HCT116 (cell line): ENCODE data around the gene PRRT1B. TPM values are rescaled to one million over a fixed set of nuclear protein-coding genes. Genes with fewer than 3 reads are reported as not detected.

Experiments used
- ATAC-seq: fragments of 200-7000 bp; cut with Tn5 transposase; 2 replicates; pipeline ENCODE4 v1.9.1; 2020; ENCODE audit warnings: mild to moderate bottlenecking, moderate library complexity
- BruUV-seq: library from RNA; stranded (reverse); fragments of 400-500 nt; replicated peaks from 2 replicates; lab custom pipeline; 2021; lab: Mats Ljungman, UMichigan
- CTCF ChIA-PET: fragments of 300-600 bp; sonication (Branson Sonifier 250); formaldehyde crosslinking; loops from one replicate; lab custom pipeline; 2021; ENCODE audit warnings: antibody characterized with exemption; lab: Charles Lee
- POLR2A ChIA-PET: fragments of 300-600, 350-600 bp; sonication (Branson Sonifier 250); formaldehyde crosslinking; loops from one replicate; lab custom pipeline; 2021; ENCODE audit warnings: antibody characterized with exemption; lab: Charles Lee
- RAD21 ChIA-PET, 2 experiments: fragments of 300-600 bp; sonication (Branson Sonifier 250); formaldehyde crosslinking; loops; one replicate each; lab custom pipeline; 2023; ENCODE audit warnings: low total read pairs in 2 of 2; ENCODE audit not compliant: uncharacterized antibody in 2 of 2, unreplicated experiment in 2 of 2, low non-redundant PET in 1 of 2; lab: Charles Lee
- DNase-seq: peaks from one replicate; pipeline ENCODE4 v3.0.0-alpha.2; 2010; ENCODE audit warnings: low read depth, low spot score
- H2AFZ ChIP-seq: fragments of 200-600 bp; shearing (Covaris generic), sonication (generic); 2 replicates; pipeline ENCODE4 v1.6.1; 2017; ENCODE audit warnings: low read depth, mixed run types, mixed read lengths, antibody characterized with exemption, low read length; ENCODE audit not compliant: poor library complexity, severe bottlenecking
- H3K27ac ChIP-seq: 2 replicates; pipeline ENCODE4 v1.5.1; 2012; ENCODE audit warnings: low read depth, low read length
- H3K27me3 ChIP-seq: fragments of 200-600 bp; sonication (generic); 2 replicates; pipeline ENCODE4 v1.6.1; 2016; ENCODE audit warnings: mixed run types, low read length, mixed read lengths; ENCODE audit not compliant: insufficient read depth
- H3K36me3 ChIP-seq, 2 experiments: fragments of 200-500 bp in 1 of 2; fragments of 200-600 bp in 1 of 2; sonication (Bioruptor generic) in 1 of 2; sonication (generic) in 1 of 2; 2 replicates each; pipeline versions ENCODE4 v1.5.1 to v1.6.1; 2014 to 2016; ENCODE audit warnings: low read length in 2 of 2, inconsistent platforms in 1 of 2, mixed read lengths in 1 of 2, mixed run types in 1 of 2; ENCODE audit not compliant: insufficient read depth in 2 of 2, control insufficient read depth in 1 of 2
- H3K4me1 ChIP-seq, 2 experiments: fragments of 200-600 bp in 1 of 2; sonication (generic) in 1 of 2; 2 replicates each; pipeline versions ENCODE4 v1.5.1 to v1.6.1; 2012 to 2017; ENCODE audit warnings: low read length in 2 of 2, inconsistent platforms in 1 of 2, mild to moderate bottlenecking in 1 of 2, mixed read lengths in 1 of 2, mixed run types in 1 of 2, moderate library complexity in 1 of 2; ENCODE audit not compliant: insufficient read depth in 2 of 2, control insufficient read depth in 1 of 2
- H3K4me2 ChIP-seq: fragments of 200-600 bp; sonication (generic); 2 replicates; pipeline ENCODE4 v1.6.1; 2017; ENCODE audit warnings: mixed run types, low read length, mixed read lengths
- H3K4me3 ChIP-seq, 2 experiments: fragments of 200-600 bp in 1 of 2; sonication (generic) in 1 of 2; replicated peaks in 1 of 2; 2 replicates each; pipeline ENCODE4 v1.5.1; 2011 to 2016; ENCODE audit warnings: low read length in 2 of 2, control low read depth in 1 of 2, low read depth in 1 of 2, mild to moderate bottlenecking in 1 of 2, mixed read lengths in 1 of 2, mixed run types in 1 of 2
- H3K79me2 ChIP-seq: fragments of 200-600 bp; sonication (generic); 2 replicates; pipeline ENCODE4 v1.6.1; 2017; ENCODE audit warnings: mild to moderate bottlenecking, mixed run types, low read length, moderate library complexity, mixed read lengths; ENCODE audit not compliant: insufficient read depth
- H3K9ac ChIP-seq: fragments of 200-600 bp; sonication (generic); 2 replicates; pipeline ENCODE4 v1.6.1; 2016; ENCODE audit warnings: low read length, mixed read lengths
- H3K9me2 ChIP-seq: fragments of 200-600 bp; sonication (generic), shearing (Covaris generic); 2 replicates; pipeline ENCODE4 v1.6.1; 2017; ENCODE audit warnings: mixed run types, mild to moderate bottlenecking, moderate library complexity; ENCODE audit not compliant: insufficient read depth
- H3K9me3 ChIP-seq, 2 experiments: fragments of 200-500 bp in 1 of 2; fragments of 200-600 bp in 1 of 2; sonication (Bioruptor generic) in 1 of 2; sonication (generic) in 1 of 2; 2 replicates each; pipeline ENCODE4 v1.6.1; 2014 to 2017; ENCODE audit warnings: low read length in 2 of 2, mixed read lengths in 2 of 2, inconsistent platforms in 1 of 2, low read depth in 1 of 2, mild to moderate bottlenecking in 1 of 2, mixed run types in 1 of 2, moderate library complexity in 1 of 2; ENCODE audit not compliant: control insufficient read depth in 1 of 2, insufficient read depth in 1 of 2
- H4K20me1 ChIP-seq: fragments of 200-600 bp; sonication (generic), shearing (Covaris generic); 2 replicates; pipeline ENCODE4 v1.6.1; 2017; ENCODE audit warnings: mixed run types, mild to moderate bottlenecking, moderate library complexity; ENCODE audit not compliant: insufficient read depth
- CEBPB ChIP-seq: IDR thresholded peaks from 2 replicates; pipeline ENCODE4 v1.6.1; 2012; ENCODE audit warnings: low read depth
- CTCF ChIP-seq, 3 experiments: fragments of 200-600 bp in 1 of 3; sonication (generic) in 1 of 3; IDR thresholded peaks in 2 of 3; conservative IDR thresholded peaks in 1 of 3; 2 replicates each; pipeline ENCODE4 v1.5.1; 2012 to 2017; ENCODE audit warnings: low read depth in 2 of 3, low read length in 2 of 3, antibody characterized with exemption in 1 of 3, borderline replicate concordance in 1 of 3, control low read depth in 1 of 3, mild to moderate bottlenecking in 1 of 3, mixed read lengths in 1 of 3, mixed run types in 1 of 3, moderate library complexity in 1 of 3; ENCODE audit not compliant: insufficient read depth in 1 of 3
- EGR1 ChIP-seq: IDR thresholded peaks from 2 replicates; pipeline ENCODE4 v1.6.1; 2012; ENCODE audit warnings: low read depth
- ELF1 ChIP-seq: IDR thresholded peaks from 2 replicates; pipeline ENCODE4 v1.6.1; 2012; ENCODE audit warnings: low read depth, borderline replicate concordance
- EZH2 ChIP-seq: fragments of 200-600 bp; sonication (generic); IDR thresholded peaks from 2 replicates; pipeline ENCODE4 v1.6.1; 2017; ENCODE audit warnings: antibody characterized with exemption, mixed run types
- EZH2phosphoT487 ChIP-seq: fragments of 200-600 bp; IDR thresholded peaks from 2 replicates; pipeline ENCODE4 v1.6.1; 2018; ENCODE audit warnings: antibody characterized with exemption, borderline replicate concordance
- FOSL1 ChIP-seq: IDR thresholded peaks from 2 replicates; pipeline ENCODE4 v1.6.1; 2012; ENCODE audit warnings: low read depth
- JUND ChIP-seq: IDR thresholded peaks from 2 replicates; pipeline ENCODE4 v1.6.1; 2012
- POLR2A ChIP-seq: IDR thresholded peaks from 2 replicates; pipeline ENCODE4 v1.7.0; 2011; ENCODE audit warnings: borderline replicate concordance; ENCODE audit not compliant: insufficient read depth, insufficient read length; ENCODE audit errors: extremely low read depth
- POLR2AphosphoS5 ChIP-seq: IDR thresholded peaks from 2 replicates; pipeline ENCODE4 v1.6.1; 2011; ENCODE audit warnings: mild to moderate bottlenecking, low read depth, low read length, moderate library complexity
- RAD21 ChIP-seq: IDR thresholded peaks from 2 replicates; pipeline ENCODE4 v1.6.1; 2012; ENCODE audit warnings: low read depth, mild to moderate bottlenecking
- REST ChIP-seq: IDR thresholded peaks from 2 replicates; pipeline ENCODE4 v1.6.1; 2012; ENCODE audit warnings: low read depth
- SP1 ChIP-seq: IDR thresholded peaks from 2 replicates; pipeline ENCODE4 v1.6.1; 2012; ENCODE audit warnings: low read depth
- SRF ChIP-seq: IDR thresholded peaks from 2 replicates; pipeline ENCODE4 v1.6.1; 2012; ENCODE audit warnings: low read depth
- TCF7L2 ChIP-seq: IDR thresholded peaks from 2 replicates; pipeline ENCODE4 v1.7.0; 2011; ENCODE audit warnings: borderline replicate concordance, inconsistent platforms; ENCODE audit not compliant: insufficient read depth, insufficient read length; ENCODE audit errors: extremely low read depth
- YY1 ChIP-seq: IDR thresholded peaks from 2 replicates; pipeline ENCODE4 v1.6.1; 2011; ENCODE audit warnings: low read length, low read depth, moderate library complexity, mild to moderate bottlenecking; ENCODE audit not compliant: insufficient replicate concordance; ENCODE audit errors: extremely low read depth
- ZBTB33 ChIP-seq: IDR thresholded peaks from 2 replicates; pipeline ENCODE4 v1.6.1; 2011; ENCODE audit warnings: mild to moderate bottlenecking, low read length, moderate library complexity; ENCODE audit not compliant: insufficient replicate concordance; ENCODE audit errors: extremely low read depth
- ZNF274 ChIP-seq: fragments of 200-500 bp; sonication (Bioruptor generic); IDR thresholded peaks from 2 replicates; pipeline ENCODE4 v1.6.1; 2014; ENCODE audit warnings: mild to moderate bottlenecking, low read depth, low read length, inconsistent platforms
- intact Hi-C: fragments of 100-400 bp; cut with micrococcal nuclease; formaldehyde crosslinking; loops from 2 replicates; pipeline ENCODE4 v1.10.0; 2022
- total RNA-seq: library from RNA; stranded (reverse); gene quantifications from one replicate; pipeline ENCODE4 v1.2.1, GENCODE V29; 2021; ENCODE audit not compliant: unreplicated experiment

PRRT1B gene
- total RNA-seq, 1 experiment from 2014 or later, result not detected

- no peak overlapping the region for H3K27ac ChIP-seq
- TF ChIP-seq ZBTB33 (no peak), CTCF (IDR thresholded peaks at IDR 0.05 in 2 of 3, conservative IDR thresholded peaks at IDR 0.05 in 1 of 3; ENCODE audit: borderline replicate concordance in 1 of 3, insufficient read depth in 1 of 3, low read depth in 2 of 3, low read length in 2 of 3) (no peak), TCF7L2 (no peak), POLR2AphosphoS5 (no peak), RAD21 (no peak), SRF (no peak), POLR2A (no peak), REST (no peak), YY1 (no peak), ZNF274 (no peak), EZH2 (no peak), EZH2phosphoT487 (no peak), CEBPB (no peak), JUND (no peak), EGR1 (no peak), SP1 (no peak), ELF1 (no peak), FOSL1 (no peak)
- H3K9me2 ChIP-seq, result no peaks in the 10 kb centered on the region
- H3K79me2 ChIP-seq, result no peaks in the 10 kb centered on the region
- H3K4me2 ChIP-seq, result no peak overlapping the region
- no peaks in the 10 kb centered on the region; a peak in 2 of 4 replicates for H3K36me3 ChIP-seq
- H3K4me3 ChIP-seq, result no peak overlapping the region
- POLR2A ChIA-PET, result no interaction called here
- no peaks in the 10 kb centered on the region for H4K20me1 ChIP-seq
- RAD21 ChIA-PET, result no interaction called here
- no peaks in the 10 kb centered on the region for H3K27me3 ChIP-seq
- DNase-seq (no peak), ATAC-seq (no peak)
- BruUV-seq, result no TSS peak
- CTCF ChIA-PET, result no interaction called here
- H2AFZ ChIP-seq, result no peak overlapping the region
- no peak overlapping the region for H3K9ac ChIP-seq
- H3K4me1 ChIP-seq, result no peaks in the 10 kb centered on the region
- intact Hi-C loops, result no loop called here
- no peaks in the 10 kb centered on the region for H3K9me3 ChIP-seq
These were observed 29.7 kb downstream of the PRRT1B start for GRCh38 chr9:131574730-131575640.
